HepG2 (cell line): Measurements from ENCODE around the gene JUND. TPM values are rescaled to one million over a fixed set of nuclear protein-coding genes. Genes with fewer than 3 reads are reported as not detected.

ENCODE experiments used
- ATAC-seq: fragments of 200-7000 bp; cut with Tn5 transposase; 3 replicates; pipeline ENCODE4 v1.9.1; 2020; ENCODE audit warnings: mild to moderate bottlenecking, moderate library complexity
- BruUV-seq: library from RNA; stranded (reverse); fragments of 400-500 nt; replicated peaks from 2 replicates; lab custom pipeline; 2021; lab: Mats Ljungman, UMichigan
- CTCF ChIA-PET: fragments of 300-600 bp; formaldehyde crosslinking; extraction: SDS; loops from one replicate; lab custom pipeline; 2021; ENCODE audit warnings: low total read pairs, inconsistent platforms, low intra/inter-chr PET ratio; lab: Yijun Ruan, JAX
- POLR2A ChIA-PET: fragments of 350-600 bp; sonication (Branson Sonifier 250); formaldehyde crosslinking; loops from one replicate; lab custom pipeline; 2020; ENCODE audit warnings: antibody characterized with exemption, inconsistent platforms; lab: Yijun Ruan, JAX
- DNase-seq: peaks from one replicate; pipeline ENCODE4 v3.0.0-alpha.2; 2015; ENCODE audit warnings: low spot score
- FAIRE-seq: peaks from 3 replicates; lab custom pipeline; 2011; peaks lifted over from hg19 to GRCh38; lab: Jason Lieb, UNC
- H2AFZ ChIP-seq: one replicate; pipeline ENCODE4 v1.6.1; 2011; ENCODE audit warnings: low read length, inconsistent platforms
- H3K27ac ChIP-seq: fragments of 300-600 bp; 3 replicates; pipeline ENCODE4 v1.8.0; 2011; ENCODE audit warnings: mixed run types, mild to moderate bottlenecking, mixed read lengths, low read length, inconsistent platforms; ENCODE audit not compliant: insufficient read depth; ENCODE audit errors: extremely low read length
- H3K27me3 ChIP-seq, 2 experiments: fragments of 200-600 bp in 1 of 2; 2 replicates in 1 of 2; 3 replicates in 1 of 2; pipeline versions ENCODE4 v1.6.0 to v1.8.0; 2011; ENCODE audit warnings: low read length in 2 of 2, mild to moderate bottlenecking in 2 of 2, moderate library complexity in 2 of 2, inconsistent platforms in 1 of 2; ENCODE audit not compliant: insufficient read depth in 2 of 2, control insufficient read depth in 1 of 2
- H3K36me3 ChIP-seq, 2 experiments: fragments of 200-600 bp in 1 of 2; replicated peaks in 1 of 2; 2 replicates in 1 of 2; 3 replicates in 1 of 2; pipeline versions ENCODE4 v1.5.1 to v1.8.0; 2011; ENCODE audit warnings: low read length in 2 of 2, inconsistent platforms in 1 of 2; ENCODE audit not compliant: insufficient read depth in 2 of 2, control insufficient read depth in 1 of 2
- H3K4me1 ChIP-seq: 2 replicates; pipeline ENCODE4 v1.5.1; 2012; ENCODE audit warnings: low read length, inconsistent platforms; ENCODE audit not compliant: insufficient read depth
- H3K4me2 ChIP-seq: 2 replicates; pipeline ENCODE4 v1.6.0; 2011; ENCODE audit warnings: low read depth, low read length, inconsistent platforms
- H3K4me3 ChIP-seq, 3 experiments: fragments of 200-600 bp in 1 of 3; sonication (generic), shearing (Covaris generic) in 1 of 3; replicated peaks in 1 of 3; 2 replicates each; pipeline ENCODE4 v1.5.1; 2011 to 2016; ENCODE audit warnings: low read length in 3 of 3, inconsistent platforms in 2 of 3, low read depth in 2 of 3, mild to moderate bottlenecking in 2 of 3, control low read depth in 1 of 3, mixed read lengths in 1 of 3; ENCODE audit not compliant: insufficient read depth in 1 of 3
- H3K79me2 ChIP-seq: one replicate; pipeline ENCODE4 v1.6.1; 2011; ENCODE audit warnings: low read length, inconsistent platforms; ENCODE audit not compliant: insufficient read depth
- H3K9ac ChIP-seq: 2 replicates; pipeline ENCODE4 v1.6.0; 2011; ENCODE audit warnings: mild to moderate bottlenecking, low read depth, low read length, inconsistent platforms; ENCODE audit not compliant: insufficient read depth
- H3K9me3 ChIP-seq: 2 replicates; pipeline ENCODE4 v1.5.1; 2012; ENCODE audit warnings: mild to moderate bottlenecking, low read length
- H4K20me1 ChIP-seq: 2 replicates; pipeline ENCODE4 v1.6.0; 2011; ENCODE audit warnings: inconsistent platforms, mild to moderate bottlenecking, low read length, moderate library complexity; ENCODE audit not compliant: insufficient read depth
- AGO1 ChIP-seq: fragments of 200-400 bp; formaldehyde crosslinking; IDR thresholded peaks from 2 replicates; pipeline ENCODE4 v1.6.1; 2017; ENCODE audit warnings: mild to moderate bottlenecking, low read depth, low read length, moderate library complexity; ENCODE audit not compliant: poor library complexity, severe bottlenecking
- AGO2 ChIP-seq: fragments of 200-400 bp; formaldehyde crosslinking; optimal IDR thresholded peaks from 2 replicates; pipeline ENCODE3; 2017; ENCODE audit warnings: mild to moderate bottlenecking, low read depth, low read length, moderate library complexity
- ATF6 ChIP-seq: sonication (generic); formaldehyde crosslinking; conservative IDR thresholded peaks from 2 replicates; pipeline ENCODE4 v1.4.0; 2020; ENCODE audit warnings: missing genetic modification reagents
- HOXA3 ChIP-seq: sonication (generic); formaldehyde crosslinking; IDR thresholded peaks from 2 replicates; pipeline ENCODE4 v1.5.0; 2020; ENCODE audit warnings: missing genetic modification reagents
- MYPOP ChIP-seq: sonication (generic); formaldehyde crosslinking; IDR thresholded peaks from 2 replicates; pipeline ENCODE4 v1.8.1; 2023; ENCODE audit warnings: mild to moderate bottlenecking, moderate library complexity, missing genetic modification reagents
- NFKB2 ChIP-seq: sonication (generic); formaldehyde crosslinking; IDR thresholded peaks from 2 replicates; pipeline ENCODE4 v1.4.0; 2020; ENCODE audit warnings: missing genetic modification reagents, borderline replicate concordance
- TEF ChIP-seq: sonication (generic); formaldehyde crosslinking; IDR thresholded peaks from 2 replicates; pipeline ENCODE4 v1.5.0; 2020; ENCODE audit warnings: missing genetic modification reagents
- THYN1 ChIP-seq: sonication (generic); formaldehyde crosslinking; IDR thresholded peaks from 2 replicates; pipeline ENCODE4 v1.8.1; 2023; ENCODE audit warnings: low read depth, mild to moderate bottlenecking, moderate library complexity, missing genetic modification reagents, borderline replicate concordance
- TRAFD1 ChIP-seq: sonication (generic); formaldehyde crosslinking; IDR thresholded peaks from 2 replicates; pipeline ENCODE4 v1.5.1; 2020; ENCODE audit warnings: missing genetic modification reagents, mild to moderate bottlenecking, borderline replicate concordance
- TRIM22 ChIP-seq: fragments of 450-650 bp; IDR thresholded peaks from 2 replicates; pipeline ENCODE4 v1.6.1; 2017
- ZBTB33 ChIP-seq: sonication (generic); formaldehyde crosslinking; IDR thresholded peaks from 2 replicates; pipeline ENCODE4 v1.4.0; 2020; ENCODE audit warnings: missing genetic modification reagents
- ZFP82 ChIP-seq: sonication (generic); formaldehyde crosslinking; IDR thresholded peaks from 2 replicates; pipeline ENCODE4 v1.5.1; 2020; ENCODE audit warnings: mild to moderate bottlenecking, missing genetic modification reagents, borderline replicate concordance
- ZNF331 ChIP-seq: sonication (generic); formaldehyde crosslinking; IDR thresholded peaks from 2 replicates; pipeline ENCODE4 v1.4.0; 2020; ENCODE audit warnings: missing genetic modification reagents
- ZNF607 ChIP-seq: sonication (generic); formaldehyde crosslinking; IDR thresholded peaks from 2 replicates; pipeline ENCODE4 v1.5.1; 2020; ENCODE audit warnings: missing genetic modification reagents, mild to moderate bottlenecking, borderline replicate concordance
- ZSCAN22 ChIP-seq: sonication (generic); formaldehyde crosslinking; IDR thresholded peaks from 2 replicates; pipeline ENCODE4 v1.4.0; 2020; ENCODE audit warnings: mild to moderate bottlenecking, missing genetic modification reagents
- WGBS: methylation state at CpG from one replicate; pipeline ENCODE4 v1.1.6; 2017; ENCODE audit warnings: low lambda C conversion rate; 5-methylcytosine and 5-hydroxymethylcytosine counted together
- in situ Hi-C: cut with HindIII; loops from 2 replicates; pipeline ENCODE4 v1.10.0; 2017; ENCODE audit warnings: low pct_unique_long_range_greater_than_20kb; ENCODE audit not compliant: extremely low pct_ligation_motif_present
- intact Hi-C: fragments of 100-400 bp; cut with micrococcal nuclease; formaldehyde crosslinking; loops from one replicate; pipeline ENCODE4 v1.10.0; 2022; ENCODE audit not compliant: unreplicated experiment
- polyA plus RNA-seq, 8 experiments: library from polyadenylated mRNA; depleted of rRNA in 3 of 8; stranded (reverse) in 7 of 8; unstranded in 1 of 8; fragments of >200 nt; fragmentation: Illumina TruSeq in 4 of 8; extraction: Trizol in 4 of 8; gene quantifications; 2 replicates each; pipeline versions ENCODE4 v1.2.1 to v1.2.3, GENCODE V29; 2011 to 2016; ENCODE audit warnings: low read depth in 4 of 8, missing spikeins in 1 of 8, mixed read lengths in 1 of 8; ENCODE audit not compliant: insufficient read depth in 1 of 8
- total RNA-seq, 5 experiments: library from RNA; depleted of rRNA; stranded (reverse); fragments of >200 nt; fragmentation: Illumina TruSeq; extraction: Trizol; gene quantifications; 2 replicates each; pipeline ENCODE4 v1.2.3, GENCODE V29; 2016; ENCODE audit warnings: low read depth in 1 of 5

JUND gene
- total and polyA plus RNA-seq, 2 of the 13 experiments (the other 11 are each of a cell fraction or from before 2014, with no cell fraction given) = 41.2 to 59.8 TPM

GRCh38 chr19:18309525-18310064, 28.2 kb upstream of the JUND start:
- Histone ChIP-seq H3K9ac (no peak overlapping the region), H3K27me3 (no peaks in the 10 kb centered on the region), H3K36me3 (peaks cover 6 to 28% of the 10 kb centered on the region in 2 experiments; a peak in 4 of 5 replicates), H3K4me3 (no peak overlapping the region), H3K27ac (no peak overlapping the region), H3K4me1 (peaks cover 74% of the 10 kb centered on the region), H2AFZ (no peak overlapping the region), H4K20me1 (no peaks in the 10 kb centered on the region), H3K79me2 (no peaks in the 10 kb centered on the region), H3K9me3 (no peaks in the 10 kb centered on the region), H3K4me2 (no peak overlapping the region)
- DNase-seq = no peak
- no peak for FAIRE-seq
- BruUV-seq = no TSS peak
- over 99% methylated on average over 28 of the region's 33 CpGs for WGBS
- intact Hi-C loops = no loop called here
- in situ Hi-C loops = no loop called here
- CTCF ChIA-PET = no interaction called here
- POLR2A ChIA-PET = interaction anchor here (0.6 kb wide), 1 partner anchor 31 kb away, joined by 3 read pairs; no protein-coding TSS in a partner anchor
- no peak for ATAC-seq
- no peak for TF ChIP-seq TRAFD1 (CRISPR knock-in tag)
- TF ChIP-seq ZNF331 (CRISPR knock-in tag) = no peak
- TF ChIP-seq ZBTB33 = peak; percentile 31; the same call in 1 of the 2 replicates
- TF ChIP-seq HOXA3 (CRISPR knock-in tag) = 0 out of 2 replicates have a peak, but pooled peaks have one; percentile 29
- no peak for TF ChIP-seq ZFP82 (CRISPR knock-in tag)
- TF ChIP-seq TEF (CRISPR knock-in tag) = no peak
- TF ChIP-seq AGO2 = peak; percentile 69
- peak; percentile 82 for TF ChIP-seq AGO1
- no peak for TF ChIP-seq TRIM22
- no peak for TF ChIP-seq ZSCAN22 (CRISPR knock-in tag)
- no peak for TF ChIP-seq NFKB2 (CRISPR knock-in tag)
- no peak for TF ChIP-seq MYPOP
- no peak for TF ChIP-seq ZNF607
- TF ChIP-seq THYN1 (CRISPR knock-in tag) = no peak
- TF ChIP-seq ATF6 (CRISPR knock-in tag) = no peak
